ENCODE results near the gene COL5A2.

COL5A2 gene

DNA sequence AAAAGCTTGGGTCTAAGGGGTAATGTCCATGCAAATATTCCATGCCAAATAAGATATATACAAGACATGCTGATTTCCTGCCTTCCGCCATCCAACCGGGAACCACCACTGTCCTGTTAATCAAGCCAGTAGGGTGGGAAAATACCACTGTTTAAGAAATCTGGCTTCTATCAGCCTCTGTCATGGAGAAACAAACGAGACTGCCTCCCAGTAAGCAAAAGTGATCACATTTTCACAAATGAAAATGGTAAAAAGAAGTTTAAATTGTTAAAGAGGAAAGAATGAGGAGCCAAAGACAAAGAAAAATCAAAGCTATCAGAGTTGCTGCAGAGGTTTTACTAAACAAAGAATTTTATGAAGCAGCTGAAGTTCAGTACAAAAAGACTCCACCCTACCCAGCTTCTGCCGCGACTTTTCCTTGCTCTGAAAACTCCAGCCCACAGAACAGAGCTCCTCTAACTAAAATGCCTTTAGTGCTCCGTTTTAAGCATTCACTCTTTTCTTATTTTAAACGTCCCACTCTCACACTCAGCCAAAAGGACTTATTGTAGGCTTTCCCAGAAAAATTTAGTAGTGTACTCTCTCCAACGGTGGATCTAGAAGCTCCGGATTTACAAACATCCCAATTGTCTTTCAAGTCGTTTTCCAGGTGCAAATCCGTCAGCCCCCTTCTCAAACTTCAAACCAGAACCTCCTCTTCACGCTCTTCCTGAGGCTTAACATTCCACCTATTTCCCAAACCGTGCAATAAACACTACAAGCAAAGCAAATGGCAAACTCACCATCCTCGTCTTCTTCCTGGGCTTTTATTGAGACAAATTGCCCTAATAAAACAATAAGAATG lies 613 bp downstream of the COL5A2 start:
- DNase-seq (ENCODE audit: low read depth in 1 of 2, low spot score in 1 of 2): no peak

- DNase-seq (ENCODE audit: low read depth in 1 of 2, low spot score in 1 of 2): no peak
These were observed 1.5 kb downstream of the COL5A2 start for GRCh38 chr2:189178054-189178453.

- DNase-seq (ENCODE audit: low read depth in 1 of 2, low spot score in 1 of 2): no peak
These were observed 2.2 kb downstream of the COL5A2 start for GRCh38 chr2:189177251-189177840.

DNA sequence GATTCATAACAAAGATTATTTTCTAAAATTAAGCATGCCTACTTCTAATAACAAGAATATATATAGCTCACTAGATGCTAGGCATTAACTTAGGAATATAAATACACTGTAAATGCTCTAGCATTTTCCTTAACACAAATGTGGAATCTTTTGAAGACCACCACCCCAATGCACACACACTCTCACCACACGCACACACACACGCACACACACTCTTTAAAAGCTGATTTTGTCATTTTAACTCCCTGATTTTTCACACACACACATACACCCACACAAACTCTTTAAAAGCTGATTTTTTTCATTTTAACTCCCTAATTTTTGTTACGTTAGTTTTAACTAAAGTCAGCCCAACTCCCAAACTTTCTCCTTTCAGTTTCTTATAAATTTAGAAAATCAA lies 3.0 kb downstream of the COL5A2 start:
- no peak for DNase-seq (ENCODE audit: low read depth in 1 of 2, low spot score in 1 of 2)

DNA sequence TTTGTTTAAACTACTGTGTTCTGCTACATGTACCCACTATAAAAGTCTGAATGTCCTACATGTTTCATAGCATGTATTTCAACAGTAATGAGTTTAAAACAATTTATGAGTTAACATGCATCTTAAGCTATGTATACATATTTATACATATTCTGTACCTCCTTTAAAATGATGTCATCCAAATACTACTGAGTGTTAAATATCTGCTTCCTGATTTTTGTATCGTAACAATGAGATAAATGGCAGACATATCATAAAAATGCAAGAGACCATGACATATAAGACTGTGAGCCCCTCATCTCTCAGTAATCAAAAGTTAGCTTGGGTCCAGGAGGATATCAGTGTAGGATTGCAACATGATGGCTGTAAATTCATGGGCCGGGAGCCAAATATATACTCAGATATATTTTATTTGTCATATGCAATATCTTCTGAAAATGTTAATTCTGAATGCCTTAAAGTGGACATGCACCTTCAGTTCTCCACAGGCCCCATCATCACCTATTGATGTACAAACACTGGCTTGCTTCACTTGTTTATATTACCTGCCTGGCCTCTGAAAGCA lies 3.6 kb downstream of the COL5A2 start:
- DNase-seq (ENCODE audit: low read depth in 1 of 2, low spot score in 1 of 2): no peak

DNA sequence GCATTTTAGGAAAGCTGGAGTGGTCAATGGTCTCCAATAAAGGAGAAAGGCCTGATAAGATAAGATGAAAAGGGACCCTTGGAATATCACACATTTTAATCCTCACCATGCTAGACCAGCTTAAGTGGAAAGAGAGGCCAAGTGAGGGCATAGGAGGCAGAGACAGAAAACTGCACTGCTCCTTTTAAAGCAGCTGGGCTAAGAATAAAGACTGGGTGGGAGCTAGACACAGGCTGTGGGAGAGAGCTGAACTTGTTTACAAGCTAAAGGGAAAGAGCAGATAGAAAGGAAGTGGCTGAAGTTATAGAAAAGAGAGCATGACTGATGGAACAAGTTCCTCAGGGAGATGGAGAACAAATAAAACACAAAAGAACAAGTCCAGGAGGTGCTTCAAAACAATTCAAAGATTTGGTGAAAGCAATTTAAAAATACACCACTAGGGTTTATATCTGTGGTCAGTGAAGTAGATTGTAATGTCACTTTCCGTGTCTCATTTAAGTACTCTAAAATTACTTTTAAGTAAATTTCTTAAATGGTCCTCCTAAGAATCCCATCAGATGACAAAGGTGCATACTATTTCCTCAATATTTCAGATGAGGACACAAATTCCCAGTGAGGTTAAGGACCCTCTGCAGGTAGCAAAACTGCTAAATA lies 7.5 kb downstream of the COL5A2 start:
- no peak for DNase-seq (ENCODE audit: low read depth in 1 of 2, low spot score in 1 of 2)

DNA sequence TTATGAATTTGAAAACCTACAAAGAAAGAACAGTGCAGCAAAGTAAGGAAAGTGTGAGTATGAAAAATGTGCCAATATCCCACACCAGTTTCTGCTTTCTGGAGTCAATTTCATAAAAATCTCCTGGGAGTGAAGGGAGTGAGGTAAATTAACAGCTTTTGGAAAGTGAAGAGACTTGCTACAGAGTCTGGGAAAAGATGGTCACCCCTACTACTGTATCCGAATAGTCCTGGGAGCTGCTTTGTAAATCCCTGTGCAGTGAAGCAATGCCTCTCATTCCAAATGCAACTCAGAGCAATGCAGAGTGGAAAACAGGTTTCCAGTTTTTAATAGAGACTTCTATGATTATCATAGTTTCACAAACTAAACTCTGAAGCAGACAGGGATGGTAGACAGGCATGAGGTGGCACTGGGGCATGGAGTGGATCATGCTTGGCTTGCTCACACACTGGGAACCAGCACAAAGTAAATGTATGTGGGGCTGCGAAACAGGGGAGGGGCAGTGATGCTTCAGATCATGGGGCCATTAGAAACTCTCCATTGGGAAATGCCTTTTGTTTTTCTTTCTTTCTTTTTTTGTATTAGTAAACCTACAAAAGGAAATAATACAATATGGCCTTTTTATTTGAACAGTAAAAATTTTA lies 10.6 kb downstream of the COL5A2 start:
- no peak for DNase-seq (ENCODE audit: low read depth in 1 of 2, low spot score in 1 of 2)

DNA sequence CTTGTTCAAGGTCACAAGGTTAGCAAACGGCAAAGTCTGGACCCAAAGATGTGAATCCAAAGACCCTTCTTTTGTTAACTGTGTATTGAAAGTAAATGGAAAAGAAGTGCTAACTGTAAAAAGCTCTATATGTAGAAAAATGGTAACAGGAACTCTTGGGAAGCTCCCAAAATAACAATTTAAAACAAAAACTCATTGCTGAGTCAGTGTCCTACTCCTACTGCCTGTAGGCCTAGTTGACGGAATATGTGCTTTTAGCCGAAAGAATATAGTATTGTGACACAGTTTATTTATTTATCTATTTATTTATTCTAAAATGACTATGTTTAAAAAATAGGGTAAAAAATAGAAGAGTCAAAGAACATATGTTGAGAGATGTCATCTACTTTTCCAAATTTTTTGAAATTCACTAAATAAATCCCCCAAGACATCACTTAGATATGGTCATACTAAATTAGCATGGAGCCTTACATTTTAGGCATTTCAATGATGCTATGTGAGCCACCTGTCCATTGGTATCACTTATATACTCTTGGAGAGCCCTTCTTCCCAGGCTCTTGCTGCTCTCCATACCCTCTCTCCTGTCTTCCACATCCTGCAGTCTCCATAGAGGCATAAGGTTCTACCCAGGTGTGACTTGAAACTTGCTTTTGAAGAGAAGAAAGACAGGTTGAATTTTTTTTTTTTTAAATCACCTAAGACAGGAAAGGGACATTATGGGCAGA lies 13.7 kb downstream of the COL5A2 start:
- no peak for DNase-seq (ENCODE audit: low read depth in 1 of 2, low spot score in 1 of 2)

GRCh38 chr2:189164746-189165145 lies 14.8 kb downstream of the COL5A2 start:
- DNase-seq (ENCODE audit: low read depth in 1 of 2, low spot score in 1 of 2): no peak

DNA sequence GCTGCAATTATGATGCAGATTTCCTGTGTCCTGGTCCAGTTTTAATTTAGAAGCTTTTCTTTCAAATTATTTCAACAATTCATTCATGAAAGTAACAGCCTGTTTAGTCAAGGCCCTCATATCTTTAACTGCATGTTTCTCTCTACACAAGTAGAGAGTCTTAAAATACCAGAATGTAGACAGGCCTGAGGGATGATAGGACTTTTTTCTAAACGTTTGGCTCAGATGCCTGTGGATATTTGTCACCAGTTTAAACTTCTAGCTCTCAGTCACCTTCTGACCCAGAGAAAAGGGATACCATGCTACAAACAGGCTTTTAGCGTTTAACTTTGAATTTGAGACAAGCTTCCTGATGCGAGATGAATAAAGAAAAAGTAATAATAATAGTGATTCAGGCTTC lies 15.7 kb downstream of the COL5A2 start:
- no peak for DNase-seq (ENCODE audit: low read depth in 1 of 2, low spot score in 1 of 2)

GRCh38 chr2:189162566-189162965 lies 17.0 kb downstream of the COL5A2 start:
- DNase-seq (ENCODE audit: low read depth in 1 of 2, low spot score in 1 of 2): no peak

DNA sequence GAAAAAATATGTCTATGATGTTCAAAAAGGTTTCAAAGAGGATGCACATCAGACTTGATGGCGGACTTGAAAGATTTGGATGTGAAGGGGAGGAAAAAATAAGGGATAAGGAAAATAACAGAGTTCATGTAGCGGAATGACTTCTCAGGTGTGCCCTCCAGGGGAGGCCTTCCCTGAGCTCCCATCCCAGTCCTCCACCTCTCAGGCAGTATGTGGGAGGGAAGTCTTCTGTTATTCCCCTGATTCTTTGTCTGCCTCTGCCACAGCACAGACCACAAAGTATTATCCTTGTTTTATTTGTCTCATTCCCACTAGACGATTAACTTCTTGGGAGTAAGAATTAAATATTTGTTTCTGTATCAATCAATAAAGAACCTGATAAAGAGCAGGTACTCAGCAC lies 17.7 kb downstream of the COL5A2 start:
- no peak for DNase-seq (ENCODE audit: low read depth in 1 of 2, low spot score in 1 of 2)

DNA sequence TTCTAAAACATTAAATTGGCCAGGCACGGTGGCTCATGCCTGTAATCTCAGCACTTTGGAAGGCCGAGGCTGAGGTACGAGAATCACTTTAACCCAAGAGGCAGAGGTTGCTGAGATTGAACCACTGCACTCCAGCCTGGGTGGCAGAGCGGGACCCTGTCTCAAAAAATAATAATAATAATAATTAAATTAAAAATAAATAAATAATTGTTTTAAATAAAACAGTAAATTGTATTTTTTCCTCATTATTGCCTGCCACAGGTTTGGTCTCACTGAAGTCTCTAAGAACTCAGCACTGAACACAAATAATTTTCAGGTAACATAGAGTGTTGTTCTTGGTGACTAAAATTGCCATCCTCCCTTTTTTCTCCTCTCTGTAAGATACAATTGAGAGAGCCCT lies 19.8 kb downstream of the COL5A2 start:
- no peak for DNase-seq (ENCODE audit: low read depth in 1 of 2, low spot score in 1 of 2)

- no peak for DNase-seq (ENCODE audit: low read depth in 1 of 2, low spot score in 1 of 2)
These were observed 20.3 kb downstream of the COL5A2 start for GRCh38 chr2:189159273-189159672.

GRCh38 chr2:189157939-189158338 lies 21.6 kb downstream of the COL5A2 start:
- no peak for DNase-seq (ENCODE audit: low read depth in 1 of 2, low spot score in 1 of 2)

GRCh38 chr2:189157456-189157855 lies 22.1 kb downstream of the COL5A2 start:
- no peak for DNase-seq (ENCODE audit: low read depth in 1 of 2, low spot score in 1 of 2)

- DNase-seq (ENCODE audit: low read depth in 1 of 2, low spot score in 1 of 2): no peak
These were observed 23.8 kb downstream of the COL5A2 start for GRCh38 chr2:189155795-189156194.

- DNase-seq (ENCODE audit: low read depth in 1 of 2, low spot score in 1 of 2): no peak
These were observed 25.9 kb downstream of the COL5A2 start for GRCh38 chr2:189153619-189154018.

- no peak for DNase-seq (ENCODE audit: low read depth in 1 of 2, low spot score in 1 of 2)
These were observed 27.1 kb downstream of the COL5A2 start for GRCh38 chr2:189152483-189152882.

DNA sequence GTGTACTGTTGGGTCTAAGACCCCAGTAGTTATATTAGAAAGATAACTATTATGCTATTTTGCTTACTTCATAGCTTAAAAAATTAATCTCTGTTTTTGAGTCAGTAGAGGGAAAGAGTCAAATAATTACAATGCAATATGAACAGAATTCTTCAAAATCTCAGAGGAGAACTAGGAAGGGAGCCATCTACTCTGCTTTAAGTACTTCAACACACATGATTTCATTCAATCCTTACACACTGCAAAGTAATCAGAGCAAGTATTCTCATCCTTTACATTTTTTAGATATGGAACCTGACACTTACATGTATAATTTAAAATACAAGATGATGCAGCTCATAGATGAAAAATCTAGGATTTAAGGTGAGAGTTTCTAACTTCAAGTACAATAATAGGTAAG lies 27.7 kb downstream of the COL5A2 start:
- no peak for DNase-seq (ENCODE audit: low read depth in 1 of 2, low spot score in 1 of 2)

DNA sequence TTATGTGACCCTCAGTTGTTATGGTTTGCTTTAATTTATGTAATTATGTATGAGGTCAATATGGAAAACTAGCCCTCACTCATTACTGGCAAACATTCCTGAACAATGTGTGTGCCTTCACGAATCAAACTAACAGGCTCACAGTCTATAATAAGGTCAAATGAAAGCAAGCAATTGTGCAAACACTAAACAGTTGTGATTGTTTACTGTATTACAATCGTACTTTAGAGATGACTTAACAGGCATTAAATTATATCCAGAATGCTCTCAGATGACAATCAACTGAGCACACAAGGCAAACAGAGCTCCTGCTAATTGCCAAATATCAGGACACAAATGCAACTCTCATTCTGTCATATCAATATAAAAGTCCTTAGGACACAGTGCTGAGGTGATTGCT lies 29.5 kb downstream of the COL5A2 start:
- no peak for DNase-seq (ENCODE audit: low read depth in 1 of 2, low spot score in 1 of 2)

Data from activated T-helper 1 cell treated with anti-CD3 and anti-CD28 coated beads, Interleukin-2, amount 50 U/mL, for 16 hours (primary cell).